Testis (tissue), 3 donors: Measurements from ENCODE around the gene DPP10. TPM values are rescaled to one million over a fixed set of nuclear protein-coding genes. Genes with fewer than 3 reads are reported as not detected.

ENCODE experiments used
- DNase-seq: peaks from one replicate; pipeline ENCODE4 v3.0.0-alpha.2; 2019
- H3K27ac ChIP-seq, 2 donors: fragments of 200-600 bp; sonication (generic); one replicate each; pipeline ENCODE4 v1.5.1; 2019
- H3K27me3 ChIP-seq: fragments of 200-600 bp; sonication (generic); one replicate; pipeline ENCODE4 v1.5.1; 2019
- H3K36me3 ChIP-seq: fragments of 200-600 bp; sonication (generic); one replicate; pipeline ENCODE4 v1.5.1; 2017; ENCODE audit warnings: low read depth; ENCODE audit errors: missing control alignments
- H3K4me1 ChIP-seq: fragments of 200-600 bp; sonication (generic); one replicate; pipeline ENCODE4 v1.5.1; 2019
- H3K4me3 ChIP-seq, 2 donors: fragments of 200-600 bp; sonication (generic); one replicate each; pipeline ENCODE4 v1.5.1; 2017 to 2019
- H3K9me3 ChIP-seq: fragments of 200-600 bp; sonication (generic); one replicate; pipeline ENCODE4 v1.5.1; 2017
- POLR2A ChIP-seq: fragments of 450-650 bp; IDR thresholded peaks from one replicate; pipeline ENCODE4 v1.6.1; 2017; ENCODE audit warnings: antibody characterized with exemption, mild to moderate bottlenecking, moderate library complexity
- WGBS, 2 donors: methylation state at CpG; one replicate each; pipeline ENCODE4 v1.1.5; 2018; 5-methylcytosine and 5-hydroxymethylcytosine counted together
- intact Hi-C: fragments of 100-400 bp; cut with DNase I; formaldehyde crosslinking; loops from one replicate; pipeline ENCODE4 v1.15.1; 2023; ENCODE audit warnings: low total_unique reads
- polyA plus RNA-seq: library from polyadenylated mRNA; stranded (reverse); fragments of 350-450 nt; fragmentation: Illumina TruSeq; extraction: RNeasy Lipid Tissue Mini Kit (QIAGEN cat#74804); gene quantifications from one replicate; pipeline ENCODE4 v1.2.3, GENCODE V29; 2014; ENCODE audit warnings: low read depth, low replicate concordance; ENCODE audit not compliant: insufficient read depth
- total RNA-seq, 2 donors: library from RNA; depleted of rRNA; stranded (reverse); fragments of >200 nt; gene quantifications; one replicate each; pipeline ENCODE4 v1.2.3, GENCODE V29; 2016
- TF ChIP-seq, protein P1 (sequence below), 3 experiments: fragments of 450-650 bp in 2 of 3; fragments of 200-600 bp in 1 of 3; sonication (generic) in 1 of 3; IDR thresholded peaks; one replicate each; pipeline ENCODE4 v1.5.1; 2016 to 2019; ENCODE audit warnings: antibody characterized with exemption in 3 of 3, mild to moderate bottlenecking in 2 of 3, moderate library complexity in 1 of 3

Gene DPP10
- total and polyA plus RNA-seq, 3 donors from 2014 or later, result 1.7 to 6.7 (median 6.7) TPM

DNA sequence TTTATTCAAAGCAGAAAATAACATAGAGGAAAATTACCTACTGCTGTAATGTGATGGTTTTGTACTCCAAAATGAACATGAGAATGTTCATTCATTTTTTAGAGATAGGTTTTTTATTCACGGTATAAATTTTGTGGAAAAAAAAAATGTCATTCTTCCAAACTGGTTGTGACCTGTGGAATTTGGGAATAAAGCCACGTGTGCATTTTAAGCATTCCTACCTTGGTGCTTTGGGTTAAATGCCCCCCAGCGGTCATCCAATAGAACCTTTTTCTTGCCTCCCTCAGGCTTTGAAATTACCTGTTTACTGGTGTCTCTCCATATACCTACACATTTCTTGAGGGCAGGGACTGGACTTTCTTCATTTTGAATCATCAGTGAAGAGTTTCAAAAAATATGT is 740.7 kb downstream of the DPP10 start:
- Histone ChIP-seq H3K27me3 (no peaks in the 10 kb centered on the region), H3K36me3 (no peaks in the 10 kb centered on the region), H3K9me3 (no peaks in the 10 kb centered on the region), H3K4me1 (no peaks in the 10 kb centered on the region), H3K27ac (no peak overlapping the region), H3K4me3 (no peak overlapping the region)
- no peak for TF ChIP-seq POLR2A
- TF ChIP-seq, protein P1, sequence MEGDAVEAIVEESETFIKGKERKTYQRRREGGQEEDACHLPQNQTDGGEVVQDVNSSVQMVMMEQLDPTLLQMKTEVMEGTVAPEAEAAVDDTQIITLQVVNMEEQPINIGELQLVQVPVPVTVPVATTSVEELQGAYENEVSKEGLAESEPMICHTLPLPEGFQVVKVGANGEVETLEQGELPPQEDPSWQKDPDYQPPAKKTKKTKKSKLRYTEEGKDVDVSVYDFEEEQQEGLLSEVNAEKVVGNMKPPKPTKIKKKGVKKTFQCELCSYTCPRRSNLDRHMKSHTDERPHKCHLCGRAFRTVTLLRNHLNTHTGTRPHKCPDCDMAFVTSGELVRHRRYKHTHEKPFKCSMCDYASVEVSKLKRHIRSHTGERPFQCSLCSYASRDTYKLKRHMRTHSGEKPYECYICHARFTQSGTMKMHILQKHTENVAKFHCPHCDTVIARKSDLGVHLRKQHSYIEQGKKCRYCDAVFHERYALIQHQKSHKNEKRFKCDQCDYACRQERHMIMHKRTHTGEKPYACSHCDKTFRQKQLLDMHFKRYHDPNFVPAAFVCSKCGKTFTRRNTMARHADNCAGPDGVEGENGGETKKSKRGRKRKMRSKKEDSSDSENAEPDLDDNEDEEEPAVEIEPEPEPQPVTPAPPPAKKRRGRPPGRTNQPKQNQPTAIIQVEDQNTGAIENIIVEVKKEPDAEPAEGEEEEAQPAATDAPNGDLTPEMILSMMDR (IDR thresholded peaks at IDR 0.05), result no peak
- intact Hi-C loops, result no loop called here
- DNase-seq, result no peak
- WGBS, 2 donors, result 60 to 65% methylated on average over 3 of the region's 3 CpGs

DNA sequence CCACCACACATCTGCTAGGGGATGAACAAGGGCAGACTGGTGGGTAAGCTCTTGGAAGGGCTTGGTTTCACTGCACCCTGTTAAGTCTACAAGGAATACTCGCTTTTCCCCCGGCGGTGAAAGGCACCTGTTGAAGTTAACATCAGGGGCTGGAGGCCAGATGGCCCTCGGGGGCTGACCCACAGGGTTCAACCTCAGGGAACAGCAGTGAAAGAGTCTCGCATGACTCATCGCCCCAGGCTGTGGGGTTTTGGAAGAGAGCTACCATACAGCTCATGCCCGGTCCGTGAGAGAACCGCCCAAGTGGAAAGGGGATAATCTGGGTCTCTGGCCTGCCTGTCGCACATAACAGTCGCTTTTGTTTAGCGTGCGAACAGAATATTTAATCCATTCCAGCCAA is 748.0 kb downstream of the DPP10 start:
- H3K27me3 ChIP-seq, result no peaks in the 10 kb centered on the region
- no peak overlapping the region for H3K4me3 ChIP-seq
- intact Hi-C loops, result no loop called here
- TF ChIP-seq POLR2A, result no peak
- TF ChIP-seq, protein P1 (IDR thresholded peaks at IDR 0.05), result no peak
- 92 to 96% methylated on average over 13 of the region's 13 CpGs for WGBS, 2 donors
- no peak overlapping the region for H3K27ac ChIP-seq
- no peaks in the 10 kb centered on the region for H3K9me3 ChIP-seq
- no peaks in the 10 kb centered on the region for H3K36me3 ChIP-seq
- DNase-seq, result no peak
- no peaks in the 10 kb centered on the region for H3K4me1 ChIP-seq

DNA sequence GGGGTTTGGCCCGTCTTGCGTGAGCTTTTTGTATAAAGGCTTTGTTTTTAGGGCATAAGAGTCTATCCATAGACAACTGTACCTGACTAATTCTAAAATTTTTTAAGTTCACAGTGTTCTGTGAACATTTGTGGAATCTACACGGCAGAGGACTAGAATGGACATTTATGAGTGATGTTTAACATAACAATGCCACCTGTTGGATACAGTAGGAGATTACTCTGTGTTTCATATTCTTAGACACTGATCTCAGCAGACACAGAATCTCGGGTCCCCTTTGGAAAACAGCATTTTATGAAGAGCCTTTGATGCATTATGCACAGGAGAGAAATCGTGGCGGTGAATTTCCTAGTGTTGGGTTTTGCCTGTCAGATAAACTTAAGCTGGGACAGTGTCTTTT is 752.2 kb downstream of the DPP10 start:
- H3K27ac ChIP-seq, result no peak overlapping the region
- no peaks in the 10 kb centered on the region for H3K27me3 ChIP-seq
- no peak for DNase-seq
- H3K4me1 ChIP-seq, result no peaks in the 10 kb centered on the region
- no peaks in the 10 kb centered on the region for H3K36me3 ChIP-seq
- intact Hi-C loops, result no loop called here
- H3K4me3 ChIP-seq, result no peak overlapping the region
- WGBS, 2 donors, result 85 to 89% methylated on average over 6 of the region's 6 CpGs
- H3K9me3 ChIP-seq, result no peaks in the 10 kb centered on the region
- no peak for TF ChIP-seq POLR2A
- TF ChIP-seq, protein P1 (IDR thresholded peaks at IDR 0.05), result no peak

DNA sequence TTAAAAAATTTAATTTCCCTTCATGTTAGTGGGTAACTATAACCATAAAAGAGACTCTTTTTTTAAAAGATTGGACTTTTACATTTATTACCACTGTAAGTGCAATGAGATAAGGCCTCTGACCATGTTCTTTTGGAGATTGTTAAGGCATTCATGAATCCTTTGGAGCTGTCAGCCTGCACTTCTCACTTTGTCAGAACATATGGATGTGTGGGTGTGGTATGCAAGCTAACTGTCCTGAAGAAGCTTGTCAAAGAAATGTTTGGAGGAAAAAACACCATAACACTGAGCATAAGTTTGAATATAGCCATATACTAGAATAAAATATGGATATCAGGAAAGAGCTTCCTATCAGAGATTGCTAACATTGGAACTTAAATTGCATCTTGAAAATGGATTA is 754.1 kb downstream of the DPP10 start:
- DNase-seq, result no peak
- Histone ChIP-seq H3K4me3 (no peak overlapping the region), H3K9me3 (no peaks in the 10 kb centered on the region), H3K27me3 (no peaks in the 10 kb centered on the region), H3K4me1 (no peaks in the 10 kb centered on the region), H3K36me3 (no peaks in the 10 kb centered on the region), H3K27ac (no peak overlapping the region)
- TF ChIP-seq POLR2A, result no peak
- TF ChIP-seq, protein P1 (IDR thresholded peaks at IDR 0.05), result no peak
- intact Hi-C loops, result no loop called here

DNA sequence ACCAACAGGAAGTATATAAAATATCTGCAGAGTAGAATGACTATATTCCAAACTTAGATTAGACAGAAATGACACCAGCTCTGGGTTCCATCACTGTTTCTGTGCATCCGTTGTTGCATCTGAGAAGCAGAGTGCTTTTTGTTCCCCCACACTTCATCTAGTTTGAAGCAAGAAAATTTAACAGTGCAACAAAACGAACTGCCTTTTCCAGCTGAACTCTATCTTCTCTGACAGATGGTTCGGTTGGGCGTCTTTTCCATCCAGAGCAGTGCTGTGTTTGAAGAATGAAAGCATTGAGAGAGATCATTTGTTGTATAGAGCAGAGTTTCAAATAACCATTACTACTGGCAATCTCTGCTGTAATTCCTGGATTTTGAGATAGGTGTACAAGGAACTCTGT is 757.5 kb downstream of the DPP10 start:
- H3K4me3 ChIP-seq, result no peak overlapping the region
- no peak for DNase-seq
- intact Hi-C loops, result no loop called here
- H3K9me3 ChIP-seq, result no peaks in the 10 kb centered on the region
- no peaks in the 10 kb centered on the region for H3K36me3 ChIP-seq
- no peaks in the 10 kb centered on the region for H3K27me3 ChIP-seq
- H3K27ac ChIP-seq, result no peak overlapping the region
- TF ChIP-seq POLR2A, result no peak
- TF ChIP-seq, protein P1 (IDR thresholded peaks at IDR 0.05), result no peak
- no peaks in the 10 kb centered on the region for H3K4me1 ChIP-seq
- WGBS, 2 donors, result 35 to 42% methylated on average over 4 of the region's 4 CpGs
